HFF-Myc (cell line): ENCODE data around the gene NAP1L4.

Experiments
- DNase-seq: peaks from one replicate; pipeline ENCODE4 v3.0.0-alpha.2; 2011; ENCODE audit warnings: low read depth; ENCODE audit errors: extremely low read depth
- H3K4me3 ChIP-seq: replicated peaks from 2 replicates; pipeline ENCODE4 v1.5.1; 2011; ENCODE audit warnings: low read depth, mild to moderate bottlenecking, control low read depth, low read length
- CTCF ChIP-seq: IDR thresholded peaks from 2 replicates; pipeline ENCODE4 v1.5.1; 2012; ENCODE audit warnings: mild to moderate bottlenecking, low read depth, low read length, control low read depth; ENCODE audit errors: missing control alignments

NAP1L4 gene

GRCh38 chr11:2928605-2929530 lies 63.3 kb downstream of the NAP1L4 start, which contains the start of gene PHLDA2:
Gene PHLDA2 (minus strand): TSS chr11:2929420. CDS start chr11:2929364, 56 bp downstream.
- DNase-seq, result no peak
- no peak for TF ChIP-seq CTCF
- H3K4me3 ChIP-seq, result peak within 1 kb of the TSS; percentile 83

- no peak for DNase-seq
- peak overlapping the region; percentile 83 for H3K4me3 ChIP-seq
- TF ChIP-seq CTCF, result no peak
These were observed 64.1 kb downstream of the NAP1L4 start for GRCh38 chr11:2927851-2928604.

GRCh38 chr11:2927121-2927800 lies 64.9 kb downstream of the NAP1L4 start:
- DNase-seq, result no peak
- peak overlapping the region; percentile 83 for H3K4me3 ChIP-seq
- no peak for TF ChIP-seq CTCF

GRCh38 chr11:2926611-2927051 lies 65.5 kb downstream of the NAP1L4 start:
- TF ChIP-seq CTCF, result no peak
- no peak for DNase-seq
- H3K4me3 ChIP-seq, result no peak overlapping the region

- no peak for DNase-seq
- no peak overlapping the region for H3K4me3 ChIP-seq
- TF ChIP-seq CTCF, result no peak
These were observed 67.1 kb downstream of the NAP1L4 start for GRCh38 chr11:2924821-2925675.

- DNase-seq, result no peak
- TF ChIP-seq CTCF, result no peak
- no peak overlapping the region for H3K4me3 ChIP-seq
These were observed 67.7 kb downstream of the NAP1L4 start for GRCh38 chr11:2924381-2924780.
